Nephron (organoid): ENCODE measurements around the gene PKMYT1.
A peak's percentile ranks its signal among the peaks of the same experiment; 100 is the strongest.

Experiments
- H3K27ac Mint-ChIP-seq, 3 experiments: 2 replicates each; pipeline ENCODE4 v1.8.0; 2020; ENCODE audit warnings: mixed read lengths in 3 of 3, mild to moderate bottlenecking in 2 of 3, moderate library complexity in 1 of 3
- H3K27me3 Mint-ChIP-seq: 2 replicates; pipeline ENCODE4 v1.8.0; 2021; ENCODE audit warnings: low read depth, mild to moderate bottlenecking, moderate library complexity, mixed read lengths
- H3K36me3 Mint-ChIP-seq: 2 replicates; pipeline ENCODE4 v1.8.0; 2020; ENCODE audit warnings: low read depth, mixed read lengths
- H3K4me1 Mint-ChIP-seq: 2 replicates; pipeline ENCODE4 v1.8.0; 2020; ENCODE audit warnings: mixed read lengths
- H3K4me3 Mint-ChIP-seq, 3 experiments: 2 replicates each; pipeline ENCODE4 v1.8.0; 2020; ENCODE audit warnings: mild to moderate bottlenecking in 3 of 3, mixed read lengths in 3 of 3, moderate library complexity in 2 of 3
- H3K9me3 Mint-ChIP-seq: 2 replicates; pipeline ENCODE4 v1.8.0; 2020; ENCODE audit warnings: mixed read lengths
- CTCF ChIP-seq, 3 experiments: fragments of 200-600 bp; sonication (generic); IDR thresholded peaks; one replicate each; pipeline ENCODE4 v1.5.0; 2021; ENCODE audit warnings: antibody characterized with exemption in 3 of 3; ENCODE audit not compliant: unreplicated experiment in 3 of 3

Gene PKMYT1

GRCh38 chr16:3009568-3010390 is 29.5 kb upstream of the PKMYT1 start:
- Mint-ChIP-seq H3K4me3 (no peak overlapping the region), H3K36me3 (no peaks in the 10 kb centered on the region), H3K27me3 (peaks cover 93% of the 10 kb centered on the region), H3K4me1 (peaks cover 12% of the 10 kb centered on the region), H3K27ac (peak overlapping the region; percentile 45 to 85 (median 63)), H3K9me3 (no peaks in the 10 kb centered on the region)
- TF ChIP-seq CTCF (IDR thresholded peaks at IDR 0.05; ENCODE audit: unreplicated experiment in 3 of 3) = no peak

- peaks cover 88% of the 10 kb centered on the region for H3K27me3 Mint-ChIP-seq
- peak overlapping the region in 1 of 3 experiments; percentile 93 for H3K27ac Mint-ChIP-seq
- H3K36me3 Mint-ChIP-seq = no peaks in the 10 kb centered on the region
- no peak for TF ChIP-seq CTCF (IDR thresholded peaks at IDR 0.05; ENCODE audit: unreplicated experiment in 3 of 3)
- H3K4me1 Mint-ChIP-seq = peaks cover 12% of the 10 kb centered on the region
- H3K9me3 Mint-ChIP-seq = no peaks in the 10 kb centered on the region
- no peak overlapping the region for H3K4me3 Mint-ChIP-seq
These were observed 28.4 kb upstream of the PKMYT1 start for GRCh38 chr16:3008690-3009037.

GRCh38 chr16:3007957-3008689 is 27.9 kb upstream of the PKMYT1 start:
- Mint-ChIP-seq H3K9me3 (no peaks in the 10 kb centered on the region), H3K4me1 (peaks cover 12% of the 10 kb centered on the region), H3K36me3 (no peaks in the 10 kb centered on the region), H3K27ac (peak overlapping the region in 2 of 3 experiments; percentile 47 to 93), H3K27me3 (peaks cover 84% of the 10 kb centered on the region), H3K4me3 (peak overlapping the region in 2 of 3 experiments; percentile 23 to 58)
- TF ChIP-seq CTCF (IDR thresholded peaks at IDR 0.05; ENCODE audit: unreplicated experiment in 3 of 3) = no peak

- TF ChIP-seq CTCF (IDR thresholded peaks at IDR 0.05; ENCODE audit: unreplicated experiment in 3 of 3) = no peak
- peak overlapping the region in 1 of 3 experiments; percentile 93 for H3K27ac Mint-ChIP-seq
- H3K36me3 Mint-ChIP-seq = no peaks in the 10 kb centered on the region
- peak overlapping the region; percentile 34 to 63 (median 46) for H3K4me3 Mint-ChIP-seq
- no peaks in the 10 kb centered on the region for H3K9me3 Mint-ChIP-seq
- peaks cover 82% of the 10 kb centered on the region for H3K27me3 Mint-ChIP-seq
- peaks cover 12% of the 10 kb centered on the region for H3K4me1 Mint-ChIP-seq
These were observed 27.1 kb upstream of the PKMYT1 start for GRCh38 chr16:3007059-3007956.

- Mint-ChIP-seq H3K27me3 (peaks cover 73% of the 10 kb centered on the region), H3K9me3 (no peaks in the 10 kb centered on the region), H3K4me1 (peaks cover 12% of the 10 kb centered on the region), H3K36me3 (no peaks in the 10 kb centered on the region), H3K4me3 (peak overlapping the region; percentile 72 to 78 (median 73)), H3K27ac (no peak overlapping the region)
- no peak for TF ChIP-seq CTCF (IDR thresholded peaks at IDR 0.05; ENCODE audit: unreplicated experiment in 3 of 3)
These were observed 24.6 kb upstream of the PKMYT1 start for GRCh38 chr16:3004781-3005284.
